Caco-2 (cell line): ENCODE measurements around the gene RBM33. TPM values are rescaled to one million over a fixed set of nuclear protein-coding genes. Genes with fewer than 3 reads are reported as not detected.

Source experiments
- BruUV-seq: library from RNA; stranded (reverse); fragments of 400-500 nt; replicated peaks from 2 replicates; lab custom pipeline; 2021; lab: Mats Ljungman, UMichigan
- CTCF ChIA-PET: fragments of 300-600 bp; sonication (Branson Sonifier 250); formaldehyde crosslinking; loops from one replicate; lab custom pipeline; 2022; ENCODE audit warnings: antibody characterized with exemption; lab: Charles Lee
- POLR2A ChIA-PET: fragments of 300-600 bp; sonication (Branson Sonifier 250); formaldehyde crosslinking; loops from one replicate; lab custom pipeline; 2022; ENCODE audit warnings: antibody characterized with exemption; lab: Charles Lee
- DNase-seq, 2 experiments: peaks; one replicate each; pipeline versions ENCODE4 v3.0.0 to v3.0.0-alpha.2; 2020 to 2022
- H3K27me3 ChIP-seq: replicated peaks from 2 replicates; pipeline ENCODE4 v1.6.0; 2011; ENCODE audit warnings: low read length; ENCODE audit not compliant: control insufficient read depth, insufficient read depth
- H3K36me3 ChIP-seq: 2 replicates; pipeline ENCODE4 v1.5.1; 2011; ENCODE audit warnings: low read length; ENCODE audit not compliant: control insufficient read depth, insufficient read depth
- H3K4me1 ChIP-seq: fragments of 250-450 bp; sonication (Bioruptor Pico); 2 replicates; pipeline ENCODE4 v1.5.1; 2020; ENCODE audit warnings: mild to moderate bottlenecking
- H3K4me3 ChIP-seq: 2 replicates; pipeline ENCODE4 v1.5.1; 2011; ENCODE audit warnings: low read depth, mild to moderate bottlenecking, control low read depth, low read length
- H3K9me3 ChIP-seq: fragments of 250-450 bp; sonication (Bioruptor Pico); 2 replicates; pipeline ENCODE4 v1.5.1; 2020; ENCODE audit warnings: mild to moderate bottlenecking, moderate library complexity
- H3K27ac Mint-ChIP-seq: one replicate; pipeline ENCODE4 v1.8.0; 2022; ENCODE audit warnings: mixed read lengths; ENCODE audit not compliant: unreplicated experiment
- H3K27me3 Mint-ChIP-seq: one replicate; pipeline ENCODE4 v1.8.0; 2022; ENCODE audit warnings: mixed read lengths; ENCODE audit not compliant: insufficient read depth, unreplicated experiment
- H3K36me3 Mint-ChIP-seq: one replicate; pipeline ENCODE4 v1.8.0; 2022; ENCODE audit warnings: mild to moderate bottlenecking, mixed read lengths; ENCODE audit not compliant: insufficient read depth, unreplicated experiment
- H3K4me1 Mint-ChIP-seq: one replicate; pipeline ENCODE4 v1.8.0; 2022; ENCODE audit warnings: low read depth, mixed read lengths; ENCODE audit not compliant: unreplicated experiment
- H3K4me3 Mint-ChIP-seq: one replicate; pipeline ENCODE4 v1.8.0; 2022; ENCODE audit warnings: mild to moderate bottlenecking, moderate library complexity, mixed read lengths; ENCODE audit not compliant: unreplicated experiment
- H3K9me3 Mint-ChIP-seq: one replicate; pipeline ENCODE4 v1.8.0; 2022; ENCODE audit warnings: mixed read lengths; ENCODE audit not compliant: unreplicated experiment
- intact Hi-C: fragments of 100-400 bp; cut with micrococcal nuclease; formaldehyde crosslinking; loops from one replicate; pipeline ENCODE4 v1.10.0; 2022; ENCODE audit not compliant: unreplicated experiment
- total RNA-seq: library from RNA; stranded (reverse); gene quantifications from 2 replicates; pipeline ENCODE4 v1.2.3, GENCODE V29; 2022
- TF ChIP-seq, protein P1 (sequence below), 2 experiments: fragments of 200-600 bp in 1 of 2; IDR thresholded peaks; 1 replicate in 1 of 2; 2 replicates in 1 of 2; pipeline versions ENCODE4 v1.5.1 to v1.8.0; 2011 to 2022; ENCODE audit warnings: antibody characterized with exemption in 1 of 2, control low read depth in 1 of 2, inconsistent platforms in 1 of 2, low read depth in 1 of 2, low read length in 1 of 2, mild to moderate bottlenecking in 1 of 2, moderate library complexity in 1 of 2; ENCODE audit not compliant: insufficient read depth in 1 of 2, severe bottlenecking in 1 of 2, unreplicated experiment in 1 of 2

RBM33 gene
- total RNA-seq, 1 experiment from 2014 or later: 82.8 TPM

GRCh38 chr7:155652156-155653114 is 8.0 kb downstream of the RBM33 start:
- H3K4me3 ChIP-seq: no peak overlapping the region
- TF ChIP-seq, protein P1, sequence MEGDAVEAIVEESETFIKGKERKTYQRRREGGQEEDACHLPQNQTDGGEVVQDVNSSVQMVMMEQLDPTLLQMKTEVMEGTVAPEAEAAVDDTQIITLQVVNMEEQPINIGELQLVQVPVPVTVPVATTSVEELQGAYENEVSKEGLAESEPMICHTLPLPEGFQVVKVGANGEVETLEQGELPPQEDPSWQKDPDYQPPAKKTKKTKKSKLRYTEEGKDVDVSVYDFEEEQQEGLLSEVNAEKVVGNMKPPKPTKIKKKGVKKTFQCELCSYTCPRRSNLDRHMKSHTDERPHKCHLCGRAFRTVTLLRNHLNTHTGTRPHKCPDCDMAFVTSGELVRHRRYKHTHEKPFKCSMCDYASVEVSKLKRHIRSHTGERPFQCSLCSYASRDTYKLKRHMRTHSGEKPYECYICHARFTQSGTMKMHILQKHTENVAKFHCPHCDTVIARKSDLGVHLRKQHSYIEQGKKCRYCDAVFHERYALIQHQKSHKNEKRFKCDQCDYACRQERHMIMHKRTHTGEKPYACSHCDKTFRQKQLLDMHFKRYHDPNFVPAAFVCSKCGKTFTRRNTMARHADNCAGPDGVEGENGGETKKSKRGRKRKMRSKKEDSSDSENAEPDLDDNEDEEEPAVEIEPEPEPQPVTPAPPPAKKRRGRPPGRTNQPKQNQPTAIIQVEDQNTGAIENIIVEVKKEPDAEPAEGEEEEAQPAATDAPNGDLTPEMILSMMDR (IDR thresholded peaks at IDR 0.05; ENCODE audit: insufficient read depth in 1 of 2, low read depth in 1 of 2, low read length in 1 of 2, severe bottlenecking in 1 of 2, unreplicated experiment in 1 of 2): no peak
- Mint-ChIP-seq H3K9me3 (peaks cover 13% of the 10 kb centered on the region), H3K36me3 (peaks cover 32% of the 10 kb centered on the region), H3K27me3 (no peaks in the 10 kb centered on the region), H3K4me3 (no peak overlapping the region), H3K4me1 (peaks cover 34% of the 10 kb centered on the region), H3K27ac (no peak overlapping the region)
- peaks cover 13% of the 10 kb centered on the region; the same call in 1 of the 2 replicates for H3K4me1 ChIP-seq
- POLR2A ChIA-PET: no interaction called here
- H3K36me3 ChIP-seq: no peaks in the 10 kb centered on the region
- DNase-seq: no peak
- no peaks in the 10 kb centered on the region for H3K27me3 ChIP-seq
- CTCF ChIA-PET: interaction anchor here (1.0 kb wide), 1 partner anchor 54 kb away, joined by 4 read pairs; no protein-coding TSS in a partner anchor
- intact Hi-C loops: loop anchor here (2.0 kb wide), 1 partner anchor 56 kb away; no protein-coding TSS in a partner anchor
- BruUV-seq: no TSS peak
- peaks cover 12% of the 10 kb centered on the region for H3K9me3 ChIP-seq

GRCh38 chr7:155653803-155654202 is 9.3 kb downstream of the RBM33 start:
- Histone ChIP-seq H3K9me3 (peaks cover 5% of the 10 kb centered on the region; the same call in 1 of the 2 replicates), H3K4me3 (no peak overlapping the region), H3K4me1 (peaks cover 13% of the 10 kb centered on the region; the same call in 1 of the 2 replicates), H3K36me3 (no peaks in the 10 kb centered on the region), H3K27me3 (no peaks in the 10 kb centered on the region)
- H3K27ac Mint-ChIP-seq: no peak overlapping the region
- peaks cover 34% of the 10 kb centered on the region for H3K4me1 Mint-ChIP-seq
- DNase-seq: no peak
- intact Hi-C loops: loop anchor here (2.0 kb wide), 1 partner anchor 57 kb away; no protein-coding TSS in a partner anchor
- CTCF ChIA-PET: no interaction called here
- no peak overlapping the region for H3K4me3 Mint-ChIP-seq
- no peaks in the 10 kb centered on the region for H3K27me3 Mint-ChIP-seq
- BruUV-seq: no TSS peak
- H3K9me3 Mint-ChIP-seq: peaks cover 9% of the 10 kb centered on the region
- POLR2A ChIA-PET: no interaction called here
- TF ChIP-seq, protein P1 (IDR thresholded peaks at IDR 0.05; ENCODE audit: insufficient read depth in 1 of 2, low read depth in 1 of 2, low read length in 1 of 2, severe bottlenecking in 1 of 2, unreplicated experiment in 1 of 2): no peak
- peaks cover 19% of the 10 kb centered on the region for H3K36me3 Mint-ChIP-seq

- no peak for DNase-seq
- CTCF ChIA-PET: no interaction called here
- H3K9me3 Mint-ChIP-seq: no peaks in the 10 kb centered on the region
- H3K27me3 Mint-ChIP-seq: no peaks in the 10 kb centered on the region
- intact Hi-C loops: no loop called here
- BruUV-seq: no TSS peak
- no peak overlapping the region for H3K4me3 Mint-ChIP-seq
- H3K36me3 ChIP-seq: no peaks in the 10 kb centered on the region
- H3K4me1 ChIP-seq: peaks cover 9% of the 10 kb centered on the region; the same call in 1 of the 2 replicates
- peaks cover 33% of the 10 kb centered on the region for H3K4me1 Mint-ChIP-seq
- no peaks in the 10 kb centered on the region for H3K36me3 Mint-ChIP-seq
- 0 out of 2 replicates have a peak, but pooled peaks cover 4% of the 10 kb centered on the region for H3K9me3 ChIP-seq
- no peak overlapping the region for H3K4me3 ChIP-seq
- no peak overlapping the region for H3K27ac Mint-ChIP-seq
- POLR2A ChIA-PET: no interaction called here
- TF ChIP-seq, protein P1 (IDR thresholded peaks at IDR 0.05; ENCODE audit: insufficient read depth in 1 of 2, low read depth in 1 of 2, low read length in 1 of 2, severe bottlenecking in 1 of 2, unreplicated experiment in 1 of 2): no peak
- H3K27me3 ChIP-seq: no peaks in the 10 kb centered on the region
Measured at GRCh38 chr7:155656891-155657290, 12.4 kb downstream of the RBM33 start.
